Fibroblast of lung (primary cell): ENCODE data around the gene CEACAM16.

ENCODE experiments used
- EZH2 ChIP-seq: IDR thresholded peaks from 2 replicates; pipeline ENCODE4 v1.5.1; 2012; ENCODE audit warnings: low read length, control low read depth, mild to moderate bottlenecking; ENCODE audit errors: missing control alignments
- TF ChIP-seq, protein P1 (sequence below), 2 donors: IDR thresholded peaks in 1 of 2; conservative IDR thresholded peaks in 1 of 2; 1 replicate in 1 of 2; 2 replicates in 1 of 2; pipeline ENCODE4 v1.5.1; 2011 to 2012; ENCODE audit warnings: low read length in 2 of 2, control low read depth in 1 of 2, inconsistent platforms in 1 of 2, low read depth in 1 of 2, mild to moderate bottlenecking in 1 of 2

DNA sequence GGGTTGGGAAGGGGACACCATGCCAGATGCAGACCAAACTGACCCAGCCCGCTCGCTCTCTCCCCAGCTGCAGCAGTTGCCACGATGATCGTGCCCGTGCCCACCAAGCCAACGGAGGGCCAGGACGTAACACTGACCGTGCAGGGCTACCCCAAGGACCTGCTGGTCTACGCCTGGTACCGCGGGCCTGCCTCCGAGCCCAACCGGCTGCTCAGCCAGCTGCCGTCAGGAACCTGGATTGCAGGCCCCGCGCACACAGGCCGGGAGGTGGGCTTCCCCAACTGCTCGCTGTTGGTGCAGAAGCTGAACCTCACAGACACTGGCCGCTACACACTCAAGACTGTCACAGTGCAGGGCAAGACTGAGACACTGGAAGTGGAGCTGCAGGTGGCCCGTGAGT, 8.8 kb downstream of the CEACAM16 start:
- TF ChIP-seq, protein P1, sequence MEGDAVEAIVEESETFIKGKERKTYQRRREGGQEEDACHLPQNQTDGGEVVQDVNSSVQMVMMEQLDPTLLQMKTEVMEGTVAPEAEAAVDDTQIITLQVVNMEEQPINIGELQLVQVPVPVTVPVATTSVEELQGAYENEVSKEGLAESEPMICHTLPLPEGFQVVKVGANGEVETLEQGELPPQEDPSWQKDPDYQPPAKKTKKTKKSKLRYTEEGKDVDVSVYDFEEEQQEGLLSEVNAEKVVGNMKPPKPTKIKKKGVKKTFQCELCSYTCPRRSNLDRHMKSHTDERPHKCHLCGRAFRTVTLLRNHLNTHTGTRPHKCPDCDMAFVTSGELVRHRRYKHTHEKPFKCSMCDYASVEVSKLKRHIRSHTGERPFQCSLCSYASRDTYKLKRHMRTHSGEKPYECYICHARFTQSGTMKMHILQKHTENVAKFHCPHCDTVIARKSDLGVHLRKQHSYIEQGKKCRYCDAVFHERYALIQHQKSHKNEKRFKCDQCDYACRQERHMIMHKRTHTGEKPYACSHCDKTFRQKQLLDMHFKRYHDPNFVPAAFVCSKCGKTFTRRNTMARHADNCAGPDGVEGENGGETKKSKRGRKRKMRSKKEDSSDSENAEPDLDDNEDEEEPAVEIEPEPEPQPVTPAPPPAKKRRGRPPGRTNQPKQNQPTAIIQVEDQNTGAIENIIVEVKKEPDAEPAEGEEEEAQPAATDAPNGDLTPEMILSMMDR (conservative IDR thresholded peaks at IDR 0.05 in 1 of 2, IDR thresholded peaks at IDR 0.05 in 1 of 2; ENCODE audit: low read depth in 1 of 2, low read length in 2 of 2), result no peak
- TF ChIP-seq EZH2, result no peak
